GM21737 (cell line): Measurements from ENCODE around the gene CALML3.

Experiments used
- ATAC-seq: cut with Tn5 transposase; IDR thresholded peaks from one replicate; pipeline ENCODE4 v1.9.1; 2021; ENCODE audit warnings: mild to moderate bottlenecking, moderate library complexity; ENCODE audit not compliant: unreplicated experiment

CALML3 gene

GRCh38 chr10:5523796-5524574 is 776 bp upstream of the CALML3 start:
- no peak for ATAC-seq

- no peak for ATAC-seq
Observed at GRCh38 chr10:5525561-5526341, 990 bp downstream of the CALML3 start.

DNA sequence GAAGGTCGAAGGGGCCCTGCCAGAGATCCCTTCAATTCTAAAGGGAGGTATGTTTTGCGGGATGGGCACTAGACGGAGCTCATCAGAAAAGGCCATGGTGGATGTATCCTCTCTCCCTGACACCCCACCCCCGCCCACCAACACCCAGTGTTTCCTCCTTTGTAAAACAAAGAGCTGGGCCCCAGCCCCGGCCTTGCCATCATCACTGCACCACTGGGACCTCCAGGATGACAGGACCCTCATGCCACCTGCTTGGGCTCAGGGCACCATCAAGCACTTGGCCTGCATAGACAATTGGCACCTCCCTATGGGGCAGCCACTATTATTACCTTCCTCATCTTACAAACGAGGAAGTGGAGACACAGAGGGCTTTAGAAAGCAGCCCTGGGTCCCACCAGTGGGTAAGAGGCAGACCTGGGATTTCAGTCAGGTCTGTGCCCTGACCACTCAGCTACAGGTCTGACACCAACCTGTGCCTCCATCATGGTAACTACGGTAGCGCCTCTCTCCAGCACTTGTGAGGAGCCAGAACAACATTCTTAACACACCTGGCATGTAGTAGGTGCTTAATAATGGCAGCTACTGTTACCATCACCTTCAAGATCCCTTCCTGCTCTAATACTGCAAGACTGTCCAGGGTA is 2.0 kb downstream of the CALML3 start:
- ATAC-seq: no peak

- ATAC-seq: no peak
Observed at GRCh38 chr10:5527332-5528200, 2.8 kb downstream of the CALML3 start.

GRCh38 chr10:5528989-5529701 is 4.4 kb downstream of the CALML3 start:
- no peak for ATAC-seq

GRCh38 chr10:5529702-5530411 is 5.1 kb downstream of the CALML3 start:
- ATAC-seq: no peak

DNA sequence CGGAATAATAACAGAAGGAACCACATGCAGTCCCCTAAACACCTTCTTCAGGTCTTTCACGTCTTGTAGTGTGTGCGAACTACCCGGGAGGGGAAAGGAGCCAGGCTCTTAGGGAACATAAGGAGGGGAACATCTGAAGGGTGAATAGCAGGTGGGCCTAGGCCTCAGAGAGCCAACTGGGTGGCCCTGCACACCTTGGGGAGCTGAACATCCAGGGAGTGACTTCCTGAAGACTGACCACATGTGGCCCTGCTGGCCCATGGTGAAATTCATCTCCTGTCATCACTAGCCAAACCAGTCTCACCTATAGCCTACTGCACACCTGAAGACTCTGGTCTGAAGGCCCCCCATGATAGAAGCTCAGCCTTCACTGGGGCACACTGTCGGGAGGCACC is 5.6 kb downstream of the CALML3 start:
- no peak for ATAC-seq

DNA sequence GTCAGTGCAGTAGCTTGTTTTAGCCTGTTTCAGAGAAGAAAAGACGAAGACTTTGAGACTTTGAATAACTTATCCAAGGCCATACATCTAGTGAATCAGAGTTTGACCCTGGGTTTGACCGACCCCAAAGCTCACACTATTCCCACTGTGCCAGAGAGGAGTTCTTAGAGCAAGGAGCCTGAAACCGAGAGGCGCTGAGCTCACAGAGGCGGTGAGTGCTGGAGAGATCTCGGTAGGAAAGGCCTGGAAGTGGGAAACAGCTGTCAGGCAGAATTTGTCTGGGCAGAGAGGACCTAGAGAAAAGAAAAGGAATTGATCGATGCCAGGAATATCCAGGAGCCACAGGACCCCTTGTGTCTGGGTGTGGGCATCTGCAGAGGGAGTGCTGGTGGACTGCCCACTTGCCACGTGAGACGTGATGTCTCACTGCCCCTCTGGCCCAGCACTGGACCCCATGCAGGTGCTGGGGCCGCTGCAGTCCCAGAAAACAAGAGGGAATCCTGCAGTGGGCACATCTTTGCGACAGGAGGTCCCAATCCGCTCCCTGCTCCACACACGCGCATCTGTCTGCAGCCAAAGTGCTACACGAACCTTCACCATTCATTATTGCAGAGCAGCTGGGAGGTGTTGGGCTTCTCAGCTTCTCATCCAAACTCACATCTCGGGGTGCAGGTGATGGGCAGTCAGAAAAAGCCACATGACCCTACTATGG is 6.2 kb downstream of the CALML3 start:
- no peak for ATAC-seq

- no peak for ATAC-seq
Observed at GRCh38 chr10:5531558-5532306, 7.0 kb downstream of the CALML3 start.

- ATAC-seq: no peak
Observed at GRCh38 chr10:5532307-5532605, 7.5 kb downstream of the CALML3 start.

- no peak for ATAC-seq
Observed at GRCh38 chr10:5532618-5533097, 7.9 kb downstream of the CALML3 start.

GRCh38 chr10:5533098-5533731 is 8.5 kb downstream of the CALML3 start:
- no peak for ATAC-seq

- no peak for ATAC-seq
Observed at GRCh38 chr10:5534051-5534821, 9.5 kb downstream of the CALML3 start.

- no peak for ATAC-seq
Observed at GRCh38 chr10:5534880-5535856, 10.4 kb downstream of the CALML3 start.

DNA sequence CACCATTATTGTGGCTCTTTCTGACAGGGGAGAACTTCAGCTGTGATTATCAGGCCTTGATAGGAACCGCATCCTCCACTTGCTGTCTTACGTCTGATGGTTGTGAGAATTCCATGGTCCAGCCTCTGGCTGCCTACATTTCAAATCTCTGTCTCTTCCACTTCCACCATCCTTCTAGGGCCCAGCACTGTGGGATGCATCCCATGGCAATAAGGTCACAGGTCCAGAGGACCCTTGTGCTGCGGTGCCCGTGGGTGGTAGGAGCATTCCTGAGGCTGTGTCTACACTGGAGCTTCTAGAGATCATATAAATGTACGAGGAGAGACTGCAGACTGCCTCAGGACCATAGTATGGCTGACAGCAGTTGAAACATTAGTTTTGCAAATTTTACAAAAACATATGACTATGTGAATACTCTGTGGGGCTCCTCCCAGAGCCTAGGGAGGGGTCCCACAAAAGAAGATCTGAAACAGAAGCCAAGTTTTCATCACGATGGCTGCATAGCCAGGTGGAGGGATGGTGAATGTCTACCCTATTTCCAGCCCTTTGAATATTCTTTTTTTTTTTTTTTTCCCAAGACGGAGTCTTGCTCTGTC is 11.8 kb downstream of the CALML3 start:
- no peak for ATAC-seq

GRCh38 chr10:5537684-5538083 is 12.9 kb downstream of the CALML3 start:
- ATAC-seq: no peak
